Nephron (organoid): ENCODE results near the gene ZNF695.
"Not testable (repeated sequence)": the region's sequence is repeated elsewhere in the genome, so short reads cannot be mapped to it uniquely, and the experiment has no call there.

ENCODE experiments used
- H3K27ac Mint-ChIP-seq, 3 experiments: 2 replicates each; pipeline ENCODE4 v1.8.0; 2020; ENCODE audit warnings: mixed read lengths in 3 of 3, mild to moderate bottlenecking in 2 of 3, moderate library complexity in 1 of 3
- H3K27me3 Mint-ChIP-seq: 2 replicates; pipeline ENCODE4 v1.8.0; 2021; ENCODE audit warnings: low read depth, mild to moderate bottlenecking, moderate library complexity, mixed read lengths
- H3K36me3 Mint-ChIP-seq: 2 replicates; pipeline ENCODE4 v1.8.0; 2020; ENCODE audit warnings: low read depth, mixed read lengths
- H3K4me1 Mint-ChIP-seq: 2 replicates; pipeline ENCODE4 v1.8.0; 2020; ENCODE audit warnings: mixed read lengths
- H3K4me3 Mint-ChIP-seq, 3 experiments: 2 replicates each; pipeline ENCODE4 v1.8.0; 2020; ENCODE audit warnings: mild to moderate bottlenecking in 3 of 3, mixed read lengths in 3 of 3, moderate library complexity in 2 of 3
- H3K9me3 Mint-ChIP-seq: 2 replicates; pipeline ENCODE4 v1.8.0; 2020; ENCODE audit warnings: mixed read lengths
- TF ChIP-seq, protein P1 (sequence below), 3 experiments: fragments of 200-600 bp; sonication (generic); IDR thresholded peaks; one replicate each; pipeline ENCODE4 v1.5.0; 2021; ENCODE audit warnings: antibody characterized with exemption in 3 of 3; ENCODE audit not compliant: unreplicated experiment in 3 of 3

Gene ZNF695

DNA sequence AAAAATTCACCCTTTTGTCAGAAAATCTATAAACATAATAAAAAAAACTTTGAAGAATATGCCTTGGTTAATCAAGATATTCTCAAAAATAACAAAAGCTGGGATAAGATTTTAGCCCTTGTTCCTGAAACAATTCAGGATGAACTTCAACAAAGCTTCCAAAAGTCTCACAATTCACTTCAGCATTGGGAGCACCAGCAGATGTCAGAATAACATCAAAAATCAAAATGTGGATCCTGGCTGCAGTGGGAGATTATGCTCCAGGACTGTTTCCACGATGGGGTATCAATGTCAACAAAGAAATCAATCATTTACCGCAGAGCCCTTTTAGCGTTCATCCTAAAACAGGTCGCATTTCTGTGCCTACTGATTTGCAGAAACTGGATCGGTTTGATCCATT lies 35.5 kb upstream of the ZNF695 start:
- peaks cover 74% of the 10 kb centered on the region for H3K9me3 Mint-ChIP-seq

DNA sequence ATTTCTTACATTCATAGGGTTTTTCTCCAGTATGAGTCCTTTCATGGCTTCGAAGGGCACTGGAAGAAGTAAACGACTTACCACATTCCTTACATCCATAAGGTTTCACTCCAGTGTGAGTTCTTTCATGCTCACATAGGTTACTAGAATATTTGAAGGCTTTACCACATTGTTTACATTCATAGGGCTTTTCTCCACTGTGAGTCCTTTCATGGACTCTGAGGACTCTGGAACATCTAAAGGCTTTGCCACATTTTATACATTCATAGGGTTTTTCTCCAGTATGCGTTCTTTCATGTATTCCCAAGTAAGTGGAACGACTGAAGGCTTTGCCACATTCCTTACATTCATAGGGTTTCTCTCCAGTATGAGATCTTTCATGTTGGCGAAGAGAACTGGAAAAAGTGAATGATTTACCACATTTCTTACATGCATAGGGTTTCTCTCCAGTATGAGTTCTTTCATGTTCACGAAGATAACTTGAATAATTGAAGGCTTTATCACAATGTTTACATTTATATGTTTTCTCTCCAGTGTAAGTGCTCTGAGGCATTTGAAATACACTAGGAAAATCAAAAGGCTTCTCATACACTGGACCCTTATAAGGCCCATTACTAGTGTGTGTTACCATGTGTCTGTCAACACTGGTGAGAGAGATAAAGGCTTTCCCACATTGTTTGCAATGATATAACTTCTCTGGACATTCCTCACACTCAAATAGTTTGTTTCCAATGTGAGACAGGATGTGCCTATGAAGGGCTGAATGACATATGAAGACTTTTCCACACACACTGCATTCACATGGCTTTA lies 29.9 kb upstream of the ZNF695 start:
- H3K4me3 Mint-ChIP-seq: no peak overlapping the region
- no peaks in the 10 kb centered on the region for H3K4me1 Mint-ChIP-seq
- H3K27ac Mint-ChIP-seq: no peak overlapping the region
- peaks cover 81% of the 10 kb centered on the region for H3K9me3 Mint-ChIP-seq
- H3K36me3 Mint-ChIP-seq: peaks cover 99% of the 10 kb centered on the region
- TF ChIP-seq, protein P1, sequence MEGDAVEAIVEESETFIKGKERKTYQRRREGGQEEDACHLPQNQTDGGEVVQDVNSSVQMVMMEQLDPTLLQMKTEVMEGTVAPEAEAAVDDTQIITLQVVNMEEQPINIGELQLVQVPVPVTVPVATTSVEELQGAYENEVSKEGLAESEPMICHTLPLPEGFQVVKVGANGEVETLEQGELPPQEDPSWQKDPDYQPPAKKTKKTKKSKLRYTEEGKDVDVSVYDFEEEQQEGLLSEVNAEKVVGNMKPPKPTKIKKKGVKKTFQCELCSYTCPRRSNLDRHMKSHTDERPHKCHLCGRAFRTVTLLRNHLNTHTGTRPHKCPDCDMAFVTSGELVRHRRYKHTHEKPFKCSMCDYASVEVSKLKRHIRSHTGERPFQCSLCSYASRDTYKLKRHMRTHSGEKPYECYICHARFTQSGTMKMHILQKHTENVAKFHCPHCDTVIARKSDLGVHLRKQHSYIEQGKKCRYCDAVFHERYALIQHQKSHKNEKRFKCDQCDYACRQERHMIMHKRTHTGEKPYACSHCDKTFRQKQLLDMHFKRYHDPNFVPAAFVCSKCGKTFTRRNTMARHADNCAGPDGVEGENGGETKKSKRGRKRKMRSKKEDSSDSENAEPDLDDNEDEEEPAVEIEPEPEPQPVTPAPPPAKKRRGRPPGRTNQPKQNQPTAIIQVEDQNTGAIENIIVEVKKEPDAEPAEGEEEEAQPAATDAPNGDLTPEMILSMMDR (IDR thresholded peaks at IDR 0.05; ENCODE audit: unreplicated experiment in 3 of 3): no peak
- no peaks in the 10 kb centered on the region for H3K27me3 Mint-ChIP-seq

More for the DNA sequence above, 35.5 kb upstream of the ZNF695 start:
- peaks cover 92% of the 10 kb centered on the region for H3K36me3 Mint-ChIP-seq
- TF ChIP-seq, protein P1 (IDR thresholded peaks at IDR 0.05; ENCODE audit: unreplicated experiment in 3 of 3): no peak
- no peak overlapping the region for H3K4me3 Mint-ChIP-seq
- H3K4me1 Mint-ChIP-seq: no peaks in the 10 kb centered on the region
- H3K27me3 Mint-ChIP-seq: no peaks in the 10 kb centered on the region
- no peak overlapping the region for H3K27ac Mint-ChIP-seq

DNA sequence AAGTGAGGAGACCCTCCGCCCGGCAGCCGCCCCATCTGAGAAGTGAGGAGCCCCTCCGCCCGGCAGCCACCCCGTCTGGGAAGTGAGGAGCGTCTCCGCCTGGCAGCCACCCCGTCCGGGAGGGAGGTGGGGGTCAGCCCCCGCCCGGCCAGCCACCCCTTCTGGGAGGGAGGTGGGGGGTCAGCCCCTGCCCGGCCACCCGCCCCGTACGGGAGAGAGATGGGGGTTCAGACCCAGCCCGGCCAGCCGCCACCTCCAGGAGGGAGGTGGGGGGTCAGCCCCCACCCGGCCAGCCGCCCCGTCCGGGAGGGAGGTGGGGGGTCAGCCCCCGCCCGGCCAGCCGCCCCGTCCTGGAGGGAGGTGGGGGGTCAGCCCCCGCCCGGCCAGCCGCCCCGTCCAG lies 24.4 kb upstream of the ZNF695 start:
- H3K27me3 Mint-ChIP-seq, H3K27ac Mint-ChIP-seq, H3K4me1 Mint-ChIP-seq, H3K4me3 Mint-ChIP-seq: not testable (repeated sequence)
- Mint-ChIP-seq H3K9me3 (peaks cover 72% of the 10 kb centered on the region), H3K36me3 (peaks cover 46% of the 10 kb centered on the region)

DNA sequence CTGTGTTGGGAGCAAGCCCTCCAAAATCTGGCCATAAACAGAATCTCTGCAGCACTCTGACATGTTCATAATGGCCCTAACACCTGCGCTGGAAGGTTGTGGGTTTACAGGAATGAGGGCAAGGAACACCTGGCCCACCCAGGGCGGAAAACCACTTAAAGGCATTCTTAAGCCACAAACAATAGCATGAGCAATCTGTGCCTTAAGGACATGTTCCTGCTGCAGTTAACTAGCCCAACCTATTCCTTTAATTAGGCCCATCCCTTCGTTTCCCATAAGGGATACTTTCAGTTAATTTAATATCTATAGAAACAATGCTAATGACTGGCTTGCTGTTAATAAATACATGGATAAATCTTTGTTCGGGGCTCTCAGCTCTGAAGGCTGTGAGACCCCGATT lies 16.8 kb upstream of the ZNF695 start:
- not testable (repeated sequence) for H3K4me3 Mint-ChIP-seq, H3K27ac Mint-ChIP-seq, H3K36me3 Mint-ChIP-seq, H3K4me1 Mint-ChIP-seq, H3K27me3 Mint-ChIP-seq
- H3K9me3 Mint-ChIP-seq: peaks cover 53% of the 10 kb centered on the region

DNA sequence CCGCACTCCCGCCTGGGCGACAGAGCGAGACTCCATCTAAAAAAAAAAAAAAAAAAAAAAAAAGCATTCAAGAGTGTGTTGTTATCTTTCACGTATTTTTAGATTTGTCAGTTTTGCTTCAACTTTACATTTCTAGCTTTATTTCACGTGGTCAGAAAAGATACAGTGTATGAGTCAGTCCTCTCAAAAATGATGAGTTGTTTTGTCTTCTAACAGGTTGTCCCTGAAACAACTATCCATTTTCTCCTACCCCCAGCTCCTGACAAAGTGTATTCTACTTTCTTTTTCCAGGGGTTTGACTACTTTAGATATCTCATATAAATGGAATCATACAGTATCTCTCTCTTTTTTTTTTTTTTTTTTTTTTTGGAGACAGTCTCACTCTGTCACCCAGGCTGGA lies 5.5 kb upstream of the ZNF695 start:
- H3K4me3 Mint-ChIP-seq: no peak overlapping the region
- TF ChIP-seq, protein P1 (IDR thresholded peaks at IDR 0.05; ENCODE audit: unreplicated experiment in 3 of 3): no peak

DNA sequence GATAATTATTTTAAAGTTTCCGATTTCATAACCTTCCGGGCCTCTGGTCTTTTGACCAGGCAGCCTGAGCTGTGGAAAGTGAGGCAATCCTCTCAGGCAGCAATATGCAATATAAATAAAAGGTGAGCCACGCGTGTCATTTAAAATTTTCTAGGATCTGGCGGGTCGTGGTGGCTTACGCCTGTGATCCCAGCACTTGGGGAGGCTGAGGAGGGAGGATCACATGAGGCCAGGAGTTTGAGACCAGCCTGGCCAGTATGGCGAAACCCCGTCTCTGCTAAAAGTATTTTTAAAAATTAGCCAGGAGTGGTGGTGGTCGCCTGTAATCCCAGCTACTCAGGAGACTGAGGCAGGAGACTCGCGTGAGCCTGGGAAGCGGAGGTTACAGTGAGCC lies 546 bp upstream of the ZNF695 start:
- peaks cover 29% of the 10 kb centered on the region for H3K36me3 Mint-ChIP-seq
- peaks cover 30% of the 10 kb centered on the region for H3K9me3 Mint-ChIP-seq
- TF ChIP-seq, protein P1 (IDR thresholded peaks at IDR 0.05; ENCODE audit: unreplicated experiment in 3 of 3): no peak
- peak overlapping the region in 2 of 3 experiments; percentile 63 to 90 for H3K27ac Mint-ChIP-seq
- H3K27me3 Mint-ChIP-seq: no peaks in the 10 kb centered on the region
- H3K4me3 Mint-ChIP-seq: peak overlapping the region; percentile 99 to 100 (median 100)
- H3K4me1 Mint-ChIP-seq: peaks cover 7% of the 10 kb centered on the region

More for the DNA sequence above, 5.5 kb upstream of the ZNF695 start:
- no peaks in the 10 kb centered on the region for H3K36me3 Mint-ChIP-seq
- peaks cover 21% of the 10 kb centered on the region for H3K9me3 Mint-ChIP-seq
- no peaks in the 10 kb centered on the region for H3K27me3 Mint-ChIP-seq
- no peaks in the 10 kb centered on the region for H3K4me1 Mint-ChIP-seq
- no peak overlapping the region for H3K27ac Mint-ChIP-seq

DNA sequence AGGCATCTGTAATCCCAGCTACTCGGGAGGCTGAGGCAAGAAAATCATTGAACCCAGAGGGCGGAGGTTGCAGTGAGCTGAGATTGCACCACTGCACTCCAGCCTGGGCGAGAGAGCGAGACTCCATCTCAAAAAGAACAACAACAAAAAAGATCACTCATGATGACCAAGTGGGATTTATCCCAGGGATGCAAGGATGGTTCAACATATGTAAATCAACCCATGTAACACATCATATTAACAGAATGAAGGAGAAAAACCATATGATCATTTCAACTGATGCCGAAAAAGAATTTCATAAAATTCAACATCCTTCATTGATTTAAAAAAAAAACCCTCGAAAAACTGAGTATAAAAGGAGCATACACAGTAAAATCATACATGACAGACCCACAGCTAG lies 3.8 kb downstream of the ZNF695 start:
- not testable (repeated sequence) for H3K27me3 Mint-ChIP-seq, H3K27ac Mint-ChIP-seq, H3K4me1 Mint-ChIP-seq, H3K4me3 Mint-ChIP-seq
- H3K9me3 Mint-ChIP-seq: peaks cover 59% of the 10 kb centered on the region
- H3K36me3 Mint-ChIP-seq: peaks cover 68% of the 10 kb centered on the region
